DMS114 treated with DMSO at 0.1 percent for 48 hours (cell line): Measurements from ENCODE around the gene TFEC.
"Not testable (repeated sequence)": the region's sequence is repeated elsewhere in the genome, so short reads cannot be mapped to it uniquely, and the experiment has no call there.

Experiments
- DNase-seq: peaks from one replicate; lab custom pipeline; 2025; ENCODE audit not compliant: unreplicated experiment; lab: John Stamatoyannopoulos, UW

The TFEC gene

DNA sequence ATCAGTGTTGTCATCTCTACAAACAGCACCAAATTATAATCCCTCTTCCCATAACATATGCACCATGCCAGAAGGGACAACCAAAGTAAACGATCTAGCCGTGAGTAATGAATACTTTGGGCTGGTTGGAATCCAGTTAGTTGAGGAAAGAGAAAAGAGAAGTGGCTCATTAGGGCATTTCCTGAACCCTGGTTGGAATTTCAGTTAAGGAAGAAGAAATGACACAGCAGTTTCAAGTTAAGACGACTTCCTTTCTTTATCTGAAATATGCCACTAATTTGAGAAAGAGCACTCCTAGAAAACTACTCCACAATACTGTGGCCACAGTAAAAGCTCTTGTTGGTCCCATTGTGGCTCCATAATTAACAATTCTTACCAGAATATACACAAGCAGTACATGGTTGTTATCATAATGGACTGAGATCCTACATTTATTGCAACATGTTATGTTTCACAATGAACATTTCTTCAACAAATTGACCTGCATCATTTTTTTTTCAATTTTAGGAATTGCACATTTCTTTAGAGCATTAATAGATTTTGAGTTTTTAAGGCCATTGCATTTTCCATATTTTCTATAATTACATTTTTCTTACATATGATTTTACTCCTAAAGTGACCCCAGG lies at the start of gene TFEC:
TFEC (minus strand) TSS at position 113 of the 626 bp plus-strand sequence. CDS start 46,322 bp downstream, outside the sequence.
- no peak for DNase-seq

DNA sequence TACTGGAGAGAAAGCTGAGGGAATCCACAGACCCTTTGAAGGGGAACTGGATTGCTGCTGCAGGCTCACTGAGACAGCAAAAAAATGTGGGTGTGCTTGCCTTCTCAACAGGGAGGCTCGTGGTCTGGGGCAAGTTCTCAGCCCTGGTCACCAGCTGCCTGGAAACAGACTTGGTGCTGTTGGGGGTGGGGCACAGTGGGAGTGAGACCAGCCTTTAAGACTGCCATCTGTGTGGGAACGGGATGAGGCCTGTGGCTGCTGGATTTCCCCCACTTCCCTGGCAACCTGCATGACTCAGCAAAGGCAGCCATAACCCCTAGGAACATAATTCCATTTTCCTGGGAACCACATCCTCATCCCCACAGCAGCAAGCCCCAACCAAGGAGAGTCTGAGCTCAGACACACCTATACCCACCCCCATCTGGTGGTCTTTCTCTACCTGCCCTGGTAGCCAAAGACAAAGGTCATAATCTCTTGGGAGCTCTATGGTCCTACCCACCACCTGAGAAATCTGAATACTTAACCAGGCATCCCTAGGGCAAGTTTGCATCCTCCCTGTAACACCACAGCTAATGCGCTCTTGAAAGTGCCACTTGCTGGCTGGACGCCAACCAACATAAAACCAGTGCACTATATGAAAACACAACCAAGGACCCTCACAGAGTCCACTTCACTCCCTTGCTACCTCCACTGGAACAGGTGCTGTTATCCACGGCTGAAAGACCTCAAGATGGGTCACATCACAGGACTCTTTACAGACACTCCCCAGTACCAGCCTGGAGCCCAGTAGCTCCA lies 45.0 kb upstream of the TFEC start:
- DNase-seq, result no peak

GRCh38 chr7:116071629-116072028 lies 41.1 kb upstream of the TFEC start:
- no peak for DNase-seq

DNA sequence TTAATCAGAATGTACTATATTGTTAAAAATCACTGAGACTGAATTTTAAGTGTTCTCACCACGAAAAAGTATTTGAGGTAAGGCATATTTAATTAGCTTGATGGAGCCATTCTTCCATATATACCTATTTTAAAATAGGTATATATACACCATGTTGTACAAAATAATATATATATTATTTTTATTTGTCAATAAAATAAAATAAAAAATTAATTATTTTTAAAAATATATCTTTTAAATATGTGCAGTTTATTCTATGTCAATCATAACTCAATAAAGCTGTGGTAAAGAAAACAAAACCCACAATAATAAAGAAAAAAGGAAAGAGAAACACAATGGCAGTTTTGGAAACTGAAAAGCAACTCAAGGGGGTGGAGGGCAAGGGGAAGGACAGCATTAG lies 33.6 kb upstream of the TFEC start:
- DNase-seq, result no peak

DNA sequence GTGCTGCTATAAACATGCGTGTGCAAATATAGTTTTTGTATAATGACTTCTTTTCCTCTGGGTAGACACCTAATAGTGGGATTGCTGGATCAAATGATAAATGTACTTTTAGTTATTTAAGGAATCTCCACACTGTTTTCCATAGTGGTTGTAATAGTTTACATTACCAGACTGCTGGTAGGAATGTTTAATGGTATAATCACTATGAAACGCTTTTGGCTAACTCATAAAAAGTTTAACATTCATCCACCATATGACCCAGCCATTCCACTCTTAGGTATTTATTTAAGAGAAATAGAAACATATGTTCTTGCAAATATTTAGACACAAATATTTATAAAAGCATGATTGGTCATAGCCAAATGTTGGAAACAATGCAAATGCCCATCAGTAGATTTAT lies 32.1 kb upstream of the TFEC start:
- no peak for DNase-seq

GRCh38 chr7:116052006-116052405 lies 21.4 kb upstream of the TFEC start:
- DNase-seq, result no peak

- DNase-seq, result not testable (repeated sequence)
These were observed 16.7 kb upstream of the TFEC start for GRCh38 chr7:116047261-116047660.

GRCh38 chr7:116045532-116045931 lies 15.0 kb upstream of the TFEC start:
- DNase-seq, result no peak

DNA sequence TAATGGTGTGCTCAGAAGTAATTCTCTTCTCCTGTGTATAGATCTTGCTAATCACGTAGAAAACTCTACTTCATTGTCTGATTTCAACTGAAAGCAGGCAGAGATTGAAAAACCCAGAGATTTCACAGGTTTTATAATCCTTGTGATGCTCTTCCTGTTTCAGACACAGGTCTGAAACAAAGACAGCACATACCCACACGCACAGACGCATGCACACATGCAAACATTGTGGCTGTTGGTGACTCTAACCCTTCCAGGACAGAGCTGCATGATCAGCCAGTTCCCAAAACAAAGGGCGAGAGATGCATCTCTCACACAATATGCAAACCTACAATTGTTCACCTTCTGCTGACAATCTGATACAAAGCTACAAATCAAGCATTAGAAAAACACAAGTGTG lies 11.1 kb upstream of the TFEC start:
- DNase-seq, result no peak

DNA sequence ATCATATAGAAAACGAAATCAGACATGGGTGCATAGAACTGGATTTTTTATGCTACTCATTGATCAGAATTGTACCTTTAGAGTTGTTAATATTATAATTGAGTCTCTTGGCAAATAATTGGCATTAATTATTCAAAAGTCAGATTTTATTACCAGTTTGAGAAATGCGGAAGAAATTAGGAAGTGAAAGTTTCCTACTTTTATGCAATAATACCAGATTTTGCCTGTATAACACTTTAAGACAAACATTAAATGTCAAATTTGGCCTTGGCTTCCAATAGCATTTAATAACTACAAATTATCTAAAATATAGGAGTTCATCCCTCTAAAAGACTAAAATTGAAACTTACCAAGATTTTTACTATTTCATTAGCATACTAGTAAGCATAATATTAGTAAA lies 6.8 kb upstream of the TFEC start:
- no peak for DNase-seq

GRCh38 chr7:116034411-116034810 lies 3.8 kb upstream of the TFEC start:
- no peak for DNase-seq

DNA sequence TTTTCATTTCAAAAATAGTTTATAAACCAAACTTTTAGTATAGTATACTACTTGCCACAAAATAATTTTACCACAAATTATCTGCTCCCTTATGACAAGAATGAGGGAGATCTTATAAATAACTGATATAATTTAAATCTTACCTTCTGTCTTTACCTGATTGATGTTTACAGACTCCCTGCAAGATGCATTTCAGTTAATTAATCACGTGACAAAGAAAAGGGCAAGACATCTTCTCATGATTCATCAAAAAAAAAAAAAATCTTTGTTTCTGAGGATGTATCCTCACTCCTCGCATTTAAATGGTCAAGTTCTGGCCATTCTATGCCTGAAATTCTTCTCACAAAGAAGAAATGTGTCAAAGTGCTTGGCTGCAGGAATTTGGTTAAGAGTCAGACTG lies 2.3 kb upstream of the TFEC start:
- no peak for DNase-seq

GRCh38 chr7:116028787-116029186 lies 1.8 kb downstream of the TFEC start:
- no peak for DNase-seq

DNA sequence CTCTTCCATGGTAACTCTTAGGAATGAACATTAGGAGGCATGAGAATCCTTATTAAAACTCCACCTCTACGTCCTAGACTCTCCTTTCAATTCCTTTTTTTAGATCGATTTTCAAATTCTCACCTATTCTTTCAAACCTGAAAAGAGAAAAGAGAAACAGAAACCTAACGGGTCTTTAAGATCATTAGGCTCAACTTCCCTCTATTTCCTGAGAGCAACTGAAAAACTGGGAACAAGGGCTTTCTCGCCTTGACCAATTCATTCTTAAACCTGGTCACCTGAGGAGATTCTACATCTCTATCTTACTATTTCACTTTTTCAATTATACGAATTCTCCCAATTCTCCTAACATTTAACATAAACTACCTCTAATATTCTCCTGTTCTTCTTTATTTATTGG lies 2.8 kb downstream of the TFEC start:
- no peak for DNase-seq

GRCh38 chr7:116024826-116025809 lies 5.4 kb downstream of the TFEC start:
- no peak for DNase-seq

DNA sequence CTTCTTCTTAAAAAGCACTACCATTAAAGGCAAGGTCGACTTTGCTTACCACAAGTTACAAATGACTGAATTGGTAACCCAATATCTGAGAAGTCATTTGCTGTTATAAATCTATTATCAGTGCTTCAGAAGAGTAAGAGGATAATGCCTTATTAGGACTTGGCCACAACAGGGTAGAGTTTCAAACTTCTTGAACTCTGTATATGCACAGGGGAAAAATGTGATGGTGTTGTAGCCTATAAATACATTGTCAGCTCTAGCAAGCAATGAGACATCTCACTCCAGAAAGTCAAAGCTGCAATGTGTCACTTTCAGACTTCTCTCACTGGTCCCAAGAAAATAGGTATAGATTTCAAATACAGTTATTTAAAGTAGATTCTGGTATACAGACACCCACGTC lies 9.3 kb downstream of the TFEC start:
- DNase-seq, result no peak

DNA sequence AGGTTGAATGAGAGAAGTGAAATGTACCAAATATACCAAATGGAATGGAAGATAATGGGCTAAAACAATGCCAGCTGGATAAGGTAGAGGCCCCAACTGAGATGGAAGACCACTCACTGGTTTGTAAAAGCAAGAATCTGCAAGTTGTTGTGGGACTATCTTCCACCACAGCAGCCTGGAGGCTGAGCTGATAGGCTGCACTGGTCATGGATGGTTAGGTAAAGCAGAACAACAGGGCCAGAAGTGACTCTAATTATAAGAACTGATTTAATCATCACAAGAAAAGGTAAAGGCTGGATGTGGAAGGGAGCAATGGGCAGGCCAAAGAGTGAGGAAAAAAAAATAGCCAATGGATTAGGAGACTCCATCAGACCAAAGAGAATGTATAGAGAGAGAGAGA lies 11.8 kb downstream of the TFEC start:
- DNase-seq, result no peak

- DNase-seq, result no peak
These were observed 16.9 kb downstream of the TFEC start for GRCh38 chr7:116013675-116014074.

GRCh38 chr7:116011584-116011983 lies 19.0 kb downstream of the TFEC start:
- no peak for DNase-seq

- not testable (repeated sequence) for DNase-seq
These were observed 25.8 kb downstream of the TFEC start for GRCh38 chr7:116004762-116005161.

GRCh38 chr7:115997221-115997620 lies 33.3 kb downstream of the TFEC start:
- no peak for DNase-seq

DNA sequence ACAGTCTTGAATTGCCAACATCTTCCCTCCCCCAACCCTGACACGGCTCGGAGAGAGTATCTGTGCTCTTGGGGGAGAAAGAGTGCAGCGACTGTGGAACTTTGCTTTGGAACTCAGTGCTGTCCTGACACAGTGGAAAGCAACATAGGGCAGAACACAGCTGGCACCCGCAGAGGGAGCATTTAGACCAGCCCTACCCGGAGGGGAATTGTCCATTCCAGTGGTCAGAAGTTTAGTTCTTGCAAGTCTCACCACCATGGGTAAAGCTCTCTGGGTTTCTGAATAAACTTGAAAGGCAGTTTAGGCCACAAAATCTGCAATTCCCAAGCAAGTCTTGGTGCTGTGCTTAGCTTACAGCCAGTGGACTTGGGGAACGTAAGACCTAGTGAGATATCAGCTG lies 34.9 kb downstream of the TFEC start:
- no peak for DNase-seq
